Activated T-cell treated with anti-CD3 and anti-CD28 coated beads, Interleukin-2, amount 50 U/mL, for 24 hours (primary cell): Measurements from ENCODE around the gene PORCN.

Experiments
- DNase-seq: peaks from one replicate; pipeline ENCODE4 v3.0.0-alpha.2; 2020
- H3K27ac Mint-ChIP-seq: 2 replicates; pipeline ENCODE4 v1.8.0; 2020; ENCODE audit warnings: mild to moderate bottlenecking, mixed read lengths
- H3K27me3 Mint-ChIP-seq: 2 replicates; pipeline ENCODE4 v1.8.0; 2020; ENCODE audit warnings: mixed read lengths
- H3K36me3 Mint-ChIP-seq: 2 replicates; pipeline ENCODE4 v1.8.0; 2020; ENCODE audit warnings: low read depth, mixed read lengths
- H3K4me1 Mint-ChIP-seq: 2 replicates; pipeline ENCODE4 v1.8.0; 2020; ENCODE audit warnings: low read depth, mixed read lengths
- H3K4me3 Mint-ChIP-seq: 2 replicates; pipeline ENCODE4 v1.8.0; 2020; ENCODE audit warnings: mild to moderate bottlenecking, moderate library complexity, mixed read lengths
- H3K9me3 Mint-ChIP-seq: 2 replicates; pipeline ENCODE4 v1.8.0; 2020; ENCODE audit warnings: mixed read lengths

Gene PORCN

GRCh38 chrX:48560681-48561080, 51.9 kb downstream of the PORCN start:
- no peak overlapping the region for H3K4me3 Mint-ChIP-seq
- no peaks in the 10 kb centered on the region for H3K9me3 Mint-ChIP-seq
- peak overlapping the region; percentile 44 for H3K27ac Mint-ChIP-seq
- H3K27me3 Mint-ChIP-seq = peaks cover 10% of the 10 kb centered on the region
- peaks cover 63% of the 10 kb centered on the region for H3K36me3 Mint-ChIP-seq
- H3K4me1 Mint-ChIP-seq = peaks cover 6% of the 10 kb centered on the region
- DNase-seq = no peak

DNA sequence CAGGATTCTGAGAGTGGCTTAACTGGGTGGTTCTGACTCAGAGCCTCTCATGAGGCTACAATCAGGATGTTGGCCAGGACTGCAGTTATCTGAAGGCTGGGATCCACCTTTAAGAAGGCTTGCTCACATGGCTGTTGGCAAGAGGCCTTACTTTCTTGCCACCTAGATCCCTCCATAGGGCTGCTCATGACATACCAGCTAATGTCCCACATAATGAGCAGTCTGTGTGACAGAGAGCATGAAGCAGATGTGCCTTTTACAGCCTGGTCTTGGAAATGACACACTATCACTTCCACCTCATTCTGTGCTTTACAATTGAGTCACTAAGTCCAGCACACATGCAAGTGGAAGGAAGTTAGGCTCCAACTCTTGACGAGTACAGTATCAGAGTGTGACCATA, 61.2 kb downstream of the PORCN start:
- Mint-ChIP-seq H3K4me3 (no peak overlapping the region), H3K4me1 (peaks cover 11% of the 10 kb centered on the region), H3K27me3 (no peaks in the 10 kb centered on the region), H3K9me3 (no peaks in the 10 kb centered on the region), H3K36me3 (peaks cover 10% of the 10 kb centered on the region), H3K27ac (peak overlapping the region; percentile 89)
- DNase-seq = no peak
